GM19025 (cell line): ENCODE results near the gene UBTD1.
"Not testable (repeated sequence)": the region's sequence is repeated elsewhere in the genome, so short reads cannot be mapped to it uniquely, and the experiment has no call there.

Source experiments
- ATAC-seq: cut with Tn5 transposase; IDR thresholded peaks from one replicate; pipeline ENCODE4 v1.9.1; 2021; ENCODE audit warnings: mild to moderate bottlenecking, low read depth, moderate library complexity; ENCODE audit not compliant: unreplicated experiment

Gene UBTD1

GRCh38 chr10:97554336-97554735, 55.6 kb downstream of the UBTD1 start:
- not testable (repeated sequence) for ATAC-seq

- not testable (repeated sequence) for ATAC-seq
These were observed 56.8 kb downstream of the UBTD1 start for GRCh38 chr10:97555541-97555940.

- ATAC-seq, result not testable (repeated sequence)
These were observed 62.1 kb downstream of the UBTD1 start for GRCh38 chr10:97560731-97561381.

DNA sequence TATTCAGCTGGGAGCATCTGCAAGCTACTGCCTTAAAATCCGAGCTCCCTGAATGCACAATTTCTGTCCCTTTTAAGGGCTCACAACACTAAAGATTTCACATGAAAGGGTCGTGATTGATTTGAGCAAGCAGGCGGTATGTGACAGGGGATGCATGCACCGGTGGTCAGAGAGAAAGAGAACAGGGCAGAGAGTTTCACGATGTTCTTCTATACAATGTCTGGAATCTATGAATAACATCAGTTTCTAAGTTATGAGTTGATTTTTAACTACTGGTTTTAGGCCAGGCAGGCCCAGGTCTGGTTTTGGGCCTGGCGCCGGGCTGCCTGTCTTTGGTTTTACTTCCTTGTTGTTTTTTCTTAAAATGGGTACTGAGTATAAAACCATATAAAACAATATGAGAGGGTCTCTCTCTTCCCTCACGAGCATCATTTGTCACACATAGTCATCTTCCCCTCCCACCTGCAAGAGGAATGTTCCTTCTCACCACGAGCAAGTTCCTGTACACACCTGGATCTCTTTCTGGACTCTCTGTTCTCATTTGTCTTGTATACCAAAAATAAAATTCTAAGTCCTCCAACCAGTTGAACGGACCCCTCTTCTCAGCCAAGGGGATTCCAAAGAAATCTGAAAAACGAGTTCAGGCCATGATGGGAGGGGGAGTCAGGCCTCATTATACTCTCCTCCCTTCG, 62.8 kb downstream of the UBTD1 start:
- not testable (repeated sequence) for ATAC-seq

GRCh38 chr10:97562329-97562728, 63.6 kb downstream of the UBTD1 start:
- not testable (repeated sequence) for ATAC-seq

DNA sequence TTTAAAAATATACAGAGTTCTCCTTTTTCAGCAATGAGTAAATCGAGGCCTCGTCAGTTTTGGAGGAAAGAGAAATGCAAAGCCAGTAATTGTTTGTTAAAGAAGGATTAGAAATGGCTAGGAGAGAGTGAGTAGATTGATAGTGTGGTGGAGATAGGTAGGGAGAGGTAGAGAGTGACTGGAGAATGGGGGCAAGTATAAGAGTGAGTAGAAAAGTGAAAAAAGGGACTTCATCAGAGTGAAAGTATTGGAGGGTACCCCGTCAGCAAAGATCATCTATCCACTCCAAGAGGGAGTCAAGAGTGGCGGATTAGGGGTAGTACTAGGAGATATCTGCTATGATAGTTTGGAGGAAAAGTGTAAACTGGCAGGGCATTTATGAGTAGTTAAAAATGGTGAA, 64.6 kb downstream of the UBTD1 start:
- no peak for ATAC-seq

DNA sequence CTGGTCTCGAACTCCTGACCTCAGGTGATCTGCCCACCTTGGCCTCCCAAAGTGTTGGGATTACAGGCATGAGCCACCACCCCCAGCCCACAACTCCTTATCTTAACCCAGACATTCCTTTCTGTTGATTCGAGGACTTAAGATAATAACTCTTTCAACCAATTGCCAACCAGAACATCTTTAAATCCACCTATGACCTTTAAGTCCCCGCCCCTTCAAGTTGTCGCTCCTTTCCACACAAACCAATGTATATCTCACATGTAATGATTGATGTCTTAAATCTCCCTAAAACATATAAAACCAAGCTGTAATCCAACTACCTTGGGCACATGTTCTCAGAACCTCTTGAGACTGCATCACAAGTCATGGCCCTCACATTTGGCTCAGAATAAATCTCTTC, 66.1 kb downstream of the UBTD1 start:
- no peak for ATAC-seq

DNA sequence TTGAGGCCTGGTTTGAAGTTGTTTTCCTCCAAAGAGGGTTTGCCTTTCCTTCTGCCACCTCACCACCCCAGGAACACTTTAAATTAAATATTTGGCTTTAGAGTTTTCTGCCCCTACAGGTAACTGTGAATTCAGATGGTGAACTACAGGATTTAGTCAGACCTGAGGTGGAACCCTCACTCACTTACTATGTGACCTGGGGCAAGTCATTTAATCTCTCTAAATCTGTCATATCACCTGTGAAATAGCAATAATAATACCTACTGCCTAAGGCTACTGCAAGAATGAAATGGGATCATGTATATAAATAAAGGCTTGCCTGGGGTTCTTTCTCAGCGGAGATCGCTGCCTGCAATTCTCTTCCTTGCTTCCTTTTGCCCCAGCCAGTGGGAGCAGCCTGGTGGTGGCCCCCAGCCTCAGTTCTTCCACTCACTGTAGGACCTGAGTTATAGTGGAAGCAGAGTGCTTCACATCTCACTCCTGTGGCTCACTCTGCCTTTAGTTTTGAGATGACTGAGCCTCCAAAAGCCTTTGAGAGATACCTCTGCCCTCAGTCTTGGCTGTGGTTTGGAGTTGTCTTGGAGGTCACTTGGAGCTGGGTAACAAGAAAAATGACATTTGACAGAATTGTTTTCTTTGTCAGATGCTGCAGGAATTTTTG, 67.7 kb downstream of the UBTD1 start:
- no peak for ATAC-seq

- ATAC-seq, result no peak
These were observed 69.2 kb downstream of the UBTD1 start for GRCh38 chr10:97567891-97568290.

GRCh38 chr10:97570146-97570788, 71.5 kb downstream of the UBTD1 start:
- no peak for ATAC-seq

DNA sequence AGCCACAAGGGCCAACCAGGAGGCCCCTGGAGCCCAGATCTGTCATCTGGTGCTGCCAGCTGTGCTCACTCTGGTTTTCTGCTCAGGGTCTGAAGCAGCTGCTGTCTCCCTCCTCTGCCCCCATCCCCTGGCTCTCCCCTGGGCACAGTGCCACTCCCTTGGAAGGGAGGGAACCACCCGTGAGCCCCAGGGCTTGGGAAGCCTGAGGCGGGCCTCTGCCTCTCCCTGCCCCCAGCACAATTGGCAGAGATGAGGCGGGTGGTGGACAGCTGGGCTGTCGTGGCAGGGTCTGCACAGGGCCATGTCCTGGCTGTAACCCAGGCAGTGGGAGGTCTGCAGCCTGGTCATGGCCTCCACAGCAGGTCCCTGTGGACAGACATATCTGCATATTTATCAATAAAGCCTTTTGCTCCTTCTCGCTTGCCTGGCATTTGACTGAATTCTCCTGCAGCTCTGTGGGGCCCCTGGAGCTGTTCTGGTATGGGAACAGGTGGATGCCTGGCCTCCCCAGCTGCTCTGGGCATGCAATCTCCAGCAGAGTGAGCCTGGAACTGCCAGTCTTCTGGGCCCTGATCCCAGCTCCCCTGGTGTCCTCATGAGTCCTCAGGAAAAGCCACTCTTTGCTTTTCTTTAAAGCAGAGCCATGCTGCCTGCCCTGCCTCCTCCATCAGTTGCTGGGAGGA, 72.2 kb downstream of the UBTD1 start:
- no peak for ATAC-seq

DNA sequence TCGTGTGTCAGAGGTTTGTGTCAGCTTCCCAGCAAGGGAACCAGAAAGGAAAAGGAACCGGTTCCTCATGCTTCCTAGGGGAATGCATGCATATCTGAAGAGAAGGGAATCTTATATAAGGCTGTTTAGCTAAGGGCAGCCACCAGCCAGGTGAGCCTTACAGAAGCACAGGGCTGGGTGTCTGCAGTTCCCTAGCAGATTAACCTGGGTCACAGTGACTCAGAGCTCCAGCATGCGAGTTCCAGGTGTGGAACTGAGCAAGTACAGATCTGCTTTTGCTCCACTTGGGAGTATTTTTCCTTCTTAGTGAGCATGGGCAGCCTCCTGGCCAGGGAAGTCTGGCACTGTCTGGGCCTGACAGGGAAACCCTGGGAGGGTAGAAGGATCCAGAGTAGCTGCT, 72.9 kb downstream of the UBTD1 start:
- no peak for ATAC-seq

DNA sequence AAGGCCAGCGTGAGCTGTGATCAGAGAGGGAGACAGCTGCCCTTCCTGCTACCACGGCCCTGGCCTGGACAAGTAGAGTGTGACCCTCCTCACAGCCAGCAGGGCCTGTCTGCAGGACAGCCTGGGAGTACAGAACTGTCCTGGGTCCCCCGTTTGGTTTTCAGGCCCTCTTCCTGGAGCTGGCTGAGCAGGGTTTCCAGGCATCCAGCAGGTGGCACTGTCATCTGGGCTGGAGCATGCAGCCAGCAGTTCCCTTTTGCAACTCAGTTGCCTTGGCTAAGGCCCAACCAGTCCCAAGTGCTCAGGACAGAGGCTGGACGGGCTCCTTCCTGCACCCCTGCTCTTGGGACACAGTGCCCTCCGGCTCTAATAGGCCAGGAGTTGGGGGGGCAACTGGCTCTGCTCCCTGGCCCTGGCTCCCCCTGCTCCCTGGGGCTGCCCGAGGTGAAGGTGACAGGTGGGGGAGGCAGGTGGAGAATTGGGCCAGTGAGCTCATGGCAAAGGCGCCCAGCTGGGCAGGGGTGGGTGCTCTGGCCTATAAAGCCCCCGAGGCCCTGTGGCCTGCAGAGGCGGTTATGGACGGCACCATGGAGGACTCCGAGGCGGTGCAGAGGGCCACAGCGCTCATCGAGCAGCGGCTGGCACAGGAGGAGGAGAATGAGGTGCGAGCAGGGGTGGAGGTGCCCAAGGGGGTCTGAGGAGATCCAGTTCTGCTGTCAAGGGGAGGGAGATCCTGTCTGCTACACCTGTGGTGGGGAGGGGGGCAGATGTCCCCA, 73.7 kb downstream of the UBTD1 start, which contains the start of gene ANKRD2:
TSS of gene ANKRD2 (plus strand) at position 566 of the 776 bp plus-strand sequence. CDS start at position 576, 10 bp downstream.
- ATAC-seq, result no peak

DNA sequence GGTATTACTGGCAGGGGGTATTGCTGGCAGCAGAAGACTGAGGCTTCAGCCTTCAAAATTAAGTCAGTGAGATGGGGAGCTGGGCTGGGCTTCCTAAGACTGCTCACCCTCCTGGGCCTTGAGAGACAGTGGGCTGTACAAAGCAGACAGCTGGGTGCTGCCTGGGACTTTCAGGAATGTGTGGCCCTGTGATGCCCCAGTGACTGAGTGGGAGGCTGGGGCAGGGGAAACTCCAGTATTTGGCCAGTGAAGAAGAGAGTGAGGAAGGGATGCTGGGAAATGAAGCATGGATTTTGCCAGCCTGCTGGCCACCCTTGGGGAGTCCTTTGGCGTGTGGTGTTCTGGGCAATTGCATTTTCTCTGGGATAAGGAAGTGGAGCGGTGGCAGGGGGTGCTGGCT, 74.3 kb downstream of the UBTD1 start:
- ATAC-seq, result no peak

DNA sequence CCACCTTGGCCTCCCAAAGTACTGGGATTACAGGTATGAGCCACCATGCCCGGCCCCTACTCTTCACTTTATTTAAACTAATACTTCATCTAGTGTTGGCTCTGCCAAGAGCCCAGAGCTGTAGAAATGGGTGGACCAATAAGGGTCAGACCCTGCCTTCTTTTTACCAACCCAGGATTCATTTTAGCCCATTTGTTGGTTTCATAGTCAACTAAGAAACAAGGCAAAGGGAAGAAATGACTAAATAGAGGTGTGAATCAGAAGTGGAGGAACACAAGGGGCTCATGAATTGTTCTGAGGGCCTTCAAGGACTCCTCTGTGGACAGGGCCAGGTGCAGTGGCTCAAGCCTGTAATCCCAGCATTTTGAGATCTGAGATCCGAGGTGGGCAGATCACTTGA, 74.9 kb downstream of the UBTD1 start:
- no peak for ATAC-seq

DNA sequence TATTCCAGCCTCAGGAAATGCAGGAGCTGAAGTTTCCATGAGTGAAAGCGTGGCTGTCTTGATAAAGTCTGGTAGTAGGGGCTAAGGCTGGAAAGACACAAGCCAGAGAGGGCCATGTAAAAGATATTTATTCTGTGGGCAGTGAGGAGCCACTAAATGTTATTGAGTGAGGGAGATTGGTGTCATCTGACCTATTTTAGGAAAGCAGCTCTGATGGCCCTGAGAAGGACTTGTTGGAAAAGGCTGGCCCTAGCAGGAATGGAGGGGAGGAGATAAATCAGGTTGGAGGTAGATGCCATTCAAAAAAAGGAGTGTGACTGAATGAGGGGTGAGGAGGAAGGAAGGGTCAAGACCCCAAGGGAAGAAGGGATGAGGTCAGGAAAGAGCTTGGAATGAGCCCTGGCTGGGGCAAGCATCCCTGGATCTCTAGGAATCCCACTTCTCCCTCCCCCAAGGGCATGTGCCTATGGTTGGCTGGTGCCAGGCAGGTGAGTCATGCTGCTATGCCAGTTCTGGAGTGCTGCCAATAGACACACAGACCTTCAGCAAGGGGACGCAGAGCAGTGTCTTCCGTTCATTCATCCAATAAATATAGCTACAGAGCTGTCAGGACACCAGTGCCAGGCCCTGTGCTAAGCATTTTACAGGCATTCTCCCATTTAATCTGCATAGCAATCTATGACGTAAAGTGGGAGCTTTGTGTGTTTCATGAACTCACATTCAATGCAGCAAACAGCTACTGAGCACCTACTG, 75.8 kb downstream of the UBTD1 start:
- ATAC-seq, result no peak

DNA sequence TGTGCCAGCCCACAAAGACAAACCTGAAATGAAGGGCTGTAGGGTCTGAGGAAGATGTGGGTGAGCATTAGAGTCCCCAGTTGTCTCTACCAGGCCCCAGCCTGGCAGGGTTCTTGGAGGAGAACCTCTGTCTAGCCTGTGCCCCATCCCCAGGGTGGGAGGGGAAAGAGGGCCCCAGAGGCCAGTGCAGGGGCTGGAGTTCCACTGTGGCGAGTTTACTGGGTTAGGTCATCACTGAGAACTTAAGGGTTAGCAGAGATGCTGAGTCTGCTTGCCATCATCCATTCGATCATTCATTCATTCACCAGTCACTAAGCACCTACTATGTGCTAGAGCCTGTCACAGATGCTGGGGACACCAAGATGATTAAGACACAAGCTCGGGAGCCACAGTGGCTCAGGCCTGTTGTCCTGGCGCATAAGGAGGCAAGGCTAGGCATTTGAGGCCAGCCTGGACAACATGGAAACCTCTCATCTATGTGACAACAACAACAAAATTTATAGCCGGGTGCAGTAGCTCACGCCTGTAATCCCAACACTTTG, 76.5 kb downstream of the UBTD1 start:
- ATAC-seq, result no peak

DNA sequence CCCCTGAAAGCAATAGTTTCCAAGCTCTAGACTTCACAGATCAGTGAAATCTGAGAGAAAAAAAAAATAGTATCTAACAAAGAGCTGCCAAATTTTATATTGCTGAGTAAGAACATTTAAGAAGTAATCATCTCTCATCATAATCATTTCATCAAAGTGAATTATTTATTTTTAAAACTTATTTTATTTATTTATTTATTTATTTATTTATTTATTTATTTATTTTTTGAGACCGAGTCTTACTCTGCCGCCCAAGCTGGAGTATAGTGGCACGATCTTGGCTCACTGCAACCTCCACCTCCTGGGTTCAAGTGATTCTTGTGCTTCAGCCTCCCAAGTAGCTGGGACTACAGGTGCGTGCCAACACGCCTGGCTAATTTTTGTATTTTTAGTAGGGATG, 77.8 kb downstream of the UBTD1 start:
- not testable (repeated sequence) for ATAC-seq

DNA sequence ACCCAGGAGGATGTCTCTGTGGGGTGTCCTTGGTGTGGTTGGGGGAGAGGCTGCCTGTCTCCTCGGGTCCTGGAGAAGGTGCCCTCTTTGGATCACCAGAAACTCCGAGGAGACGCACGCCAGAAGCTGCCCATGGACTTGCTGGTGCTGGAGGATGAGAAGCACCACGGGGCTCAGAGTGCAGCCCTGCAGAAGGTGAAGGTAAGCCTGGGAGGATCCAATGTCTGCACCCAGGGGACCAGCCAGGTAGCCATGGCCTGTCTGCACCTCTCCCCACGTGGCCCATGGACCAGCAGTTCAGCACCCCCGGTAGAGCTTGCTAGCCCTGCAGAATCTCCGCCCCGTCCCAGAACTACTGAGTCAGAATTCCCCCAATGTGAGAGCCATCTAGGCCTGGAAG, 79.0 kb downstream of the UBTD1 start:
- ATAC-seq, result no peak
